Measurements from ENCODE around the gene TELO2.

DNA sequence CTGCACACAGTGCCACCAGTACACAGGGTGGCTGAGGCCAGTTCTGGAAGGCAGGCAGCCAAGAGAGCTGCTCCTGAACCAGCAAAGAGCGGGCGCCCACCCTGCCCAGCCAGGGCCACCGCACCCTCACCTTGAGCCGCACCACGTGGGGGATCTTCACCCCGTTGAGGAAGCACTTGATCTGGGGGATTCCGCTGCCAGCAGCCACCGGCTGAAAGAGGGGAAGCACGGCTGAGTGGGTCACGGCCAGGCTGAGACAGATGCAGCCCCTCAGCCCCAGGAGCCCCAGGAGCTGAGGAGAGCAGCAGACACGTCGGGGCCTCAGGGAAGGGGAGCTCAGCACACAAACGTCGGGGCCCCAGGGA, 34.2 kb upstream of the TELO2 start:
- TF ChIP-seq CTCF (IDR thresholded peaks at IDR 0.05) (no peak), CHD4 (IDR thresholded peaks at IDR 0.05; ENCODE audit: borderline replicate concordance) (no peak), RCOR1 (IDR thresholded peaks at IDR 0.05; ENCODE audit: low read depth, low read length) (no peak)
- TF ChIP-seq, protein P1, sequence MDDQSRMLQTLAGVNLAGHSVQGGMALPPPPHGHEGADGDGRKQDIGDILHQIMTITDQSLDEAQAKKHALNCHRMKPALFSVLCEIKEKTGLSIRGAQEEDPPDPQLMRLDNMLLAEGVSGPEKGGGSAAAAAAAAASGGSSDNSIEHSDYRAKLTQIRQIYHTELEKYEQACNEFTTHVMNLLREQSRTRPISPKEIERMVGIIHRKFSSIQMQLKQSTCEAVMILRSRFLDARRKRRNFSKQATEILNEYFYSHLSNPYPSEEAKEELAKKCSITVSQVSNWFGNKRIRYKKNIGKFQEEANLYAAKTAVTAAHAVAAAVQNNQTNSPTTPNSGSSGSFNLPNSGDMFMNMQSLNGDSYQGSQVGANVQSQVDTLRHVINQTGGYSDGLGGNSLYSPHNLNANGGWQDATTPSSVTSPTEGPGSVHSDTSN (IDR thresholded peaks at IDR 0.05), result no peak

Measured in A549 (cell line).